MCF 10A (cell line): ENCODE measurements around the gene ZNF304. TPM values are rescaled to one million over a fixed set of nuclear protein-coding genes. Genes with fewer than 3 reads are reported as not detected.

Source experiments
- BruUV-seq: library from RNA; stranded (reverse); fragments of 400-500 nt; replicated peaks from 2 replicates; lab custom pipeline; 2021; lab: Mats Ljungman, UMichigan
- CTCF ChIA-PET: fragments of 300-600 bp; sonication (Branson Sonifier 250); formaldehyde crosslinking; extraction: SDS; loops from one replicate; lab custom pipeline; 2021; ENCODE audit warnings: antibody characterized with exemption, inconsistent platforms; lab: Yijun Ruan, JAX
- POLR2A ChIA-PET: fragments of 300-600, 350-650 bp; sonication (Branson Sonifier 250); formaldehyde crosslinking; extraction: SDS; loops from one replicate; lab custom pipeline; 2020; ENCODE audit warnings: antibody characterized with exemption, inconsistent platforms; lab: Yijun Ruan, JAX
- DNase-seq: peaks from one replicate; pipeline ENCODE4 v3.0.0-alpha.2; 2018; ENCODE audit not compliant: unreplicated experiment
- H3K27ac Mint-ChIP-seq: one replicate; pipeline ENCODE4 v1.8.0; 2022; ENCODE audit warnings: mild to moderate bottlenecking, low read depth, mixed read lengths; ENCODE audit not compliant: unreplicated experiment
- H3K27me3 Mint-ChIP-seq: one replicate; pipeline ENCODE4 v1.8.0; 2022; ENCODE audit warnings: mixed read lengths; ENCODE audit not compliant: insufficient read depth, unreplicated experiment
- H3K36me3 Mint-ChIP-seq: one replicate; pipeline ENCODE4 v1.8.0; 2022; ENCODE audit warnings: mild to moderate bottlenecking, moderate library complexity, mixed read lengths; ENCODE audit not compliant: insufficient read depth, unreplicated experiment
- H3K4me1 Mint-ChIP-seq: one replicate; pipeline ENCODE4 v1.8.0; 2022; ENCODE audit warnings: mixed read lengths; ENCODE audit not compliant: insufficient read depth, unreplicated experiment
- H3K4me3 Mint-ChIP-seq: one replicate; pipeline ENCODE4 v1.8.0; 2022; ENCODE audit warnings: mild to moderate bottlenecking, moderate library complexity, mixed read lengths; ENCODE audit not compliant: unreplicated experiment
- H3K9me3 Mint-ChIP-seq: one replicate; pipeline ENCODE4 v1.8.0; 2022; ENCODE audit warnings: mixed read lengths; ENCODE audit not compliant: unreplicated experiment
- intact Hi-C: fragments of 100-400 bp; cut with micrococcal nuclease; formaldehyde crosslinking; loops from 2 replicates; pipeline ENCODE4 v1.14.1; 2022
- total RNA-seq: library from RNA; stranded (reverse); gene quantifications from 2 replicates; pipeline ENCODE4 v1.2.3, GENCODE V29; 2022
- TF ChIP-seq, protein P1 (sequence below): fragments of 200-600 bp; IDR thresholded peaks from one replicate; pipeline ENCODE4 v1.8.0; 2022; ENCODE audit warnings: antibody characterized with exemption, mild to moderate bottlenecking; ENCODE audit not compliant: unreplicated experiment

Gene ZNF304
- total RNA-seq, 1 experiment from 2014 or later = 7.0 TPM

DNA sequence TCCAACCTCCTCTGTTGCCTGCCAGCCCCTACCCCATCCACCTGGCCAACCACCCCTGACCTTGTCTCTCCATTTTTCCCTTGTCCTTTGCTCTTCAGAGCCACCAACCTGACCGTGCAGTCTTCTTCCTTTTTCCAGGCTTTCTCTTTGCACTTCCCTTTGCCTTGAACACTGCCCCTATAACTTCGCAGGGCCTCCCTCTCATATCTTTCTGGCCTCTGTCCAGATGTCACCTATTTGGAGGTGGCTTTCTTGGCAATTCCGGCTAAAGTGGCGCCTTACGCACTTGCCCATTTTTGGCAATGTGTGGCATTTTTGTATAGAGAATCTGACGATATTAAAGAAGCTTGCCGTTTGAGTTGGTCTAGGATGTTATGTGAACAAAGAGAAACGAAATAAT lies 30.0 kb upstream of the ZNF304 start:
- H3K27ac Mint-ChIP-seq = peak overlapping the region; percentile 88
- no TSS peak for BruUV-seq
- peak overlapping the region; percentile 81 for H3K4me3 Mint-ChIP-seq
- DNase-seq = no peak
- no peaks in the 10 kb centered on the region for H3K9me3 Mint-ChIP-seq
- peaks cover 12% of the 10 kb centered on the region for H3K4me1 Mint-ChIP-seq
- no peaks in the 10 kb centered on the region for H3K27me3 Mint-ChIP-seq
- ChIA-PET POLR2A (interaction anchor here (0.6 to 4.2 kb wide), 19 partner anchors 9 to 157 kb away, joined by 3 to 42 read pairs (median 3); partner anchors contain the start of genes ZNF264, ZNF304, ZNF460 and ZNF548), CTCF (interaction anchor here (0.6 to 1.2 kb wide), 5 partner anchors 9 to 160 kb away, joined by 3 to 4 read pairs (median 3); partner anchors contain the start of gene ZNF460)
- intact Hi-C loops = loop anchor here (1.0 to 2.0 kb wide), 3 partner anchors 18 to 80 kb away; partner anchors contain the start of genes ZNF460 and ZNF805
- peaks cover 31% of the 10 kb centered on the region for H3K36me3 Mint-ChIP-seq
- TF ChIP-seq, protein P1, sequence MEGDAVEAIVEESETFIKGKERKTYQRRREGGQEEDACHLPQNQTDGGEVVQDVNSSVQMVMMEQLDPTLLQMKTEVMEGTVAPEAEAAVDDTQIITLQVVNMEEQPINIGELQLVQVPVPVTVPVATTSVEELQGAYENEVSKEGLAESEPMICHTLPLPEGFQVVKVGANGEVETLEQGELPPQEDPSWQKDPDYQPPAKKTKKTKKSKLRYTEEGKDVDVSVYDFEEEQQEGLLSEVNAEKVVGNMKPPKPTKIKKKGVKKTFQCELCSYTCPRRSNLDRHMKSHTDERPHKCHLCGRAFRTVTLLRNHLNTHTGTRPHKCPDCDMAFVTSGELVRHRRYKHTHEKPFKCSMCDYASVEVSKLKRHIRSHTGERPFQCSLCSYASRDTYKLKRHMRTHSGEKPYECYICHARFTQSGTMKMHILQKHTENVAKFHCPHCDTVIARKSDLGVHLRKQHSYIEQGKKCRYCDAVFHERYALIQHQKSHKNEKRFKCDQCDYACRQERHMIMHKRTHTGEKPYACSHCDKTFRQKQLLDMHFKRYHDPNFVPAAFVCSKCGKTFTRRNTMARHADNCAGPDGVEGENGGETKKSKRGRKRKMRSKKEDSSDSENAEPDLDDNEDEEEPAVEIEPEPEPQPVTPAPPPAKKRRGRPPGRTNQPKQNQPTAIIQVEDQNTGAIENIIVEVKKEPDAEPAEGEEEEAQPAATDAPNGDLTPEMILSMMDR = no peak

DNA sequence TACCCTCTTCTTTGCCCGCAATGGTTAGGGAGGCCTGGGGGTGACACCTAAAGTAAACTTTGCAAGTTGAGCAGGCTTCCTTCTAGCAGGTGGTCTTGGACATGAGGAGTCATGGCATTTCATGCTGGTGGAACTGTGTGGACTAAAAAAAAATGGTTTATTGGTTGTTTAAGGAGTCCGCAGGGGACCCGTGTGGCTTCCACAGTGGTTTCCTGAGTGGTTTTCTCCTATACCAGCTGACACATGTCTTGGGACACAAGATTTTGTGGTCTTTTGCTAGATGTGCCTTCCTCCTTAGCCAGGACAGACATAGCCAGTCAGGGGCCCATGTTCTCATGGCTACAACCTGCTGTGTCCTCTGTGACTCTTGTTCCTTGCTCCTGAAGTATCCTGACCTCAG lies 29.3 kb upstream of the ZNF304 start:
- H3K4me1 Mint-ChIP-seq = peaks cover 12% of the 10 kb centered on the region
- H3K4me3 Mint-ChIP-seq = peak overlapping the region; percentile 81
- H3K36me3 Mint-ChIP-seq = peaks cover 37% of the 10 kb centered on the region
- DNase-seq = no peak
- no peaks in the 10 kb centered on the region for H3K9me3 Mint-ChIP-seq
- TF ChIP-seq, protein P1 = no peak
- H3K27me3 Mint-ChIP-seq = no peaks in the 10 kb centered on the region
- POLR2A ChIA-PET = interaction anchor here (0.5 to 4.2 kb wide), 20 partner anchors 9 to 1041 kb away, joined by 3 to 42 read pairs (median 4); partner anchors contain the start of genes ZNF264, ZNF304, ZNF460 and ZNF497
- CTCF ChIA-PET = interaction anchor here (0.6 to 1.2 kb wide), 6 partner anchors 18 to 1388 kb away, joined by 3 to 4 read pairs (median 3); partner anchors contain the start of gene ZNF460
- H3K27ac Mint-ChIP-seq = peak overlapping the region; percentile 88
- intact Hi-C loops = loop anchor here (1.0 to 2.0 kb wide), 3 partner anchors 19 to 81 kb away; partner anchors contain the start of genes ZNF460 and ZNF805
- no TSS peak for BruUV-seq

DNA sequence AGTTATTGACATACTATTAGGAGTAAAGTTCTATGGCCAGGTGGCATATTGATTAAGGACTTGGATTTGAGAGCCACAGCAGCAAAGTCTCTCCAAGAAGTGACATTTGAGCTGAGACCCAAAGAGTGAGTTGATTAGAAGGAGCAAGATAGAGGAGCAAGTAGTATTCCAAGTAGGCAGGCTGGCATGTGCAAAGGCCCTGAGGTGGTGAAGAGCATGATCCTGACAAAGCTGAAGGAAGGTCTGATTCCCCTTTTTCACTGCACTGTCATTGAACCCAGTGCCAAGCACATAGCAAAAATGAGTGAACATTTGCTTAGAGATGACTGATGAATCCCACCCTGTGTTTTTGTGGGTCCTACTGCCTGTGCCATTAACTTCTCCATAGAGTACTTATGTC lies 26.1 kb upstream of the ZNF304 start:
- no peaks in the 10 kb centered on the region for H3K9me3 Mint-ChIP-seq
- CTCF ChIA-PET = no interaction called here
- POLR2A ChIA-PET = interaction anchor here (1.2 kb wide), 1 partner anchor 9 kb away, joined by 4 read pairs; no protein-coding TSS in a partner anchor
- H3K36me3 Mint-ChIP-seq = peaks cover 70% of the 10 kb centered on the region
- no peak for DNase-seq
- no peak overlapping the region for H3K4me3 Mint-ChIP-seq
- TF ChIP-seq, protein P1 = no peak
- peaks cover 12% of the 10 kb centered on the region for H3K4me1 Mint-ChIP-seq
- H3K27ac Mint-ChIP-seq = no peak overlapping the region
- no peaks in the 10 kb centered on the region for H3K27me3 Mint-ChIP-seq
- intact Hi-C loops = no loop called here
- no TSS peak for BruUV-seq

DNA sequence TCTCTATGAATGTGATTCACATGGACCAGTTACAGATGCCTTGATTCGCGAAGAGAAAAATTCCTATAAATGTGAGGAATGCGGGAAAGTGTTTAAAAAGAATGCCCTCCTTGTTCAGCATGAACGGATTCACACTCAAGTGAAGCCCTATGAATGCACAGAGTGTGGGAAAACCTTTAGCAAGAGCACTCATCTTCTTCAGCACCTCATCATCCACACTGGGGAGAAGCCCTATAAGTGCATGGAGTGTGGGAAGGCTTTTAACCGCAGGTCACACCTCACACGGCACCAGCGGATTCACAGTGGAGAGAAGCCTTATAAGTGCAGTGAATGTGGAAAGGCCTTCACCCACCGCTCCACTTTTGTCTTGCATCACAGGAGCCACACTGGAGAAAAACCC lies 23.1 kb upstream of the ZNF304 start:
- H3K36me3 Mint-ChIP-seq = peaks cover 93% of the 10 kb centered on the region
- no peaks in the 10 kb centered on the region for H3K9me3 Mint-ChIP-seq
- TF ChIP-seq, protein P1 = no peak
- BruUV-seq = no TSS peak
- no peaks in the 10 kb centered on the region for H3K27me3 Mint-ChIP-seq
- CTCF ChIA-PET = interaction anchor here (0.7 kb wide), 1 partner anchor 423 kb away, joined by 3 read pairs; no protein-coding TSS in a partner anchor
- POLR2A ChIA-PET = no interaction called here
- intact Hi-C loops = no loop called here
- no peak overlapping the region for H3K4me3 Mint-ChIP-seq
- H3K27ac Mint-ChIP-seq = no peak overlapping the region
- no peak for DNase-seq
- peaks cover under 1% of the 10 kb centered on the region for H3K4me1 Mint-ChIP-seq
